GM19193 (cell line): ENCODE results near the gene PSD2.

ENCODE experiments used
- POLR2A ChIP-seq: IDR thresholded peaks from 4 replicates; pipeline ENCODE4 v1.6.1; 2011; ENCODE audit not compliant: insufficient read depth, insufficient read length; ENCODE audit errors: extremely low read depth

Gene PSD2

DNA sequence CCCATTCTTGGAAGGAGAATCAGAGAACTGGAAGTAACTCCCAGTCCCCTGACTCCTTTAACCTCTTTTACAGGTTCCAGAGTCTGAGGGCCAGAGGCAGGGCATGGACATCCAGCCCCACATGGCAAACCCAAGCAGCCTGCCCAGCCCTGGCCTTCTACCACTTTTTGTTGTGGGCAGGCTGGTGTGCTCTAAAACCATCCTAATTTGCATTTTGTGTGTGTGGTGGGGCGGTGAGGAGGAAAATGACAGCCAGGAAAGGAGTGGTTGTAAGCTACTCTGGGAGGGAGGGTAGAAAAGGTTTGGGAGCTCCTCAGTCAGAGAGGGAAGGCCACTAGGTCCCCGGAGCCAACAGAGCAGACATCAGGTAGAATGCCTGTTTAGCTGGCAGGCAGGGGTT is 90.6 kb downstream of the PSD2 start:
- TF ChIP-seq POLR2A: no peak

DNA sequence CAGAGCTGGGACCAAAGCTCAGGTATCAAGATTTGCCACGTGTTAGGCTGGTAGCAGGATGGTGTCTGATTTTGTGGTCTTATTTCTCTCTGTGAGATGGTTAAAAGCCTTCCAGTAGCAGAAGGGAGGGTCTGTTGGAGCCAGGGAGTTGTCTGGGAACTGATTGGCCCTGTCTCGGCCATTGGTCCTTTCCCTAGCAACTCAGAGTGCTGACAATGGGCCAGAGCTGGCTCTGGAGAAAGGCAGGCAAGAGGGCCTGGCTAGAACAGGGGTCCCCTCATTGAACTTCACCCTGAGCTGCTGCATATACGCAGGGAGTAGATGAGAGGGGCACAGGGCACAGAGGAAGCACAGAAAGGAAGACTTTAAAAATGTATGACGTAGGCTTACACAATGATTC is 92.8 kb downstream of the PSD2 start:
- TF ChIP-seq POLR2A: no peak

- no peak for TF ChIP-seq POLR2A
Measured at GRCh38 chr5:139889410-139889809, 93.8 kb downstream of the PSD2 start.

- TF ChIP-seq POLR2A: no peak
Measured at GRCh38 chr5:139893873-139894272, 98.3 kb downstream of the PSD2 start.
